Activated naive CD4-positive, alpha-beta T cell treated with anti-CD3 and anti-CD28 coated beads, Interleukin-2, amount 10 ng/mL, durations not matched to agents 7 days and 5 days (primary cell): ENCODE measurements around the gene SDK1.

Experiments
- CTCF ChIA-PET: fragments of 350-600 bp; sonication (Branson Sonifier 250); formaldehyde crosslinking; loops from one replicate; lab custom pipeline; 2021; ENCODE audit warnings: antibody characterized with exemption; lab: Charles Lee
- DNase-seq: peaks from one replicate; pipeline ENCODE4 v3.0.0-alpha.2; 2020
- H3K27ac Mint-ChIP-seq: one replicate; pipeline ENCODE4 v1.8.0; 2021; ENCODE audit warnings: mild to moderate bottlenecking, moderate library complexity, mixed read lengths
- H3K27me3 Mint-ChIP-seq: one replicate; pipeline ENCODE4 v1.8.0; 2021; ENCODE audit warnings: mild to moderate bottlenecking, mixed read lengths
- H3K36me3 Mint-ChIP-seq: one replicate; pipeline ENCODE4 v1.8.0; 2021; ENCODE audit warnings: mixed read lengths
- H3K4me1 Mint-ChIP-seq: one replicate; pipeline ENCODE4 v1.8.0; 2021; ENCODE audit warnings: mixed read lengths
- H3K4me3 Mint-ChIP-seq: one replicate; pipeline ENCODE4 v1.8.0; 2021; ENCODE audit warnings: mild to moderate bottlenecking, moderate library complexity, mixed read lengths
- H3K9me3 Mint-ChIP-seq: one replicate; pipeline ENCODE4 v1.8.0; 2021; ENCODE audit warnings: mixed read lengths

The SDK1 gene

GRCh38 chr7:4134204-4134603 lies 833.2 kb downstream of the SDK1 start:
- no peaks in the 10 kb centered on the region for H3K27me3 Mint-ChIP-seq
- no peaks in the 10 kb centered on the region for H3K9me3 Mint-ChIP-seq
- H3K4me3 Mint-ChIP-seq: no peak overlapping the region
- CTCF ChIA-PET: no interaction called here
- no peak overlapping the region for H3K27ac Mint-ChIP-seq
- H3K36me3 Mint-ChIP-seq: no peaks in the 10 kb centered on the region
- DNase-seq: no peak
- H3K4me1 Mint-ChIP-seq: no peaks in the 10 kb centered on the region

GRCh38 chr7:4134631-4135030 lies 833.6 kb downstream of the SDK1 start:
- H3K36me3 Mint-ChIP-seq: no peaks in the 10 kb centered on the region
- H3K4me1 Mint-ChIP-seq: no peaks in the 10 kb centered on the region
- no peak for DNase-seq
- CTCF ChIA-PET: no interaction called here
- H3K27me3 Mint-ChIP-seq: no peaks in the 10 kb centered on the region
- H3K9me3 Mint-ChIP-seq: no peaks in the 10 kb centered on the region
- no peak overlapping the region for H3K27ac Mint-ChIP-seq
- no peak overlapping the region for H3K4me3 Mint-ChIP-seq

- Mint-ChIP-seq H3K36me3 (no peaks in the 10 kb centered on the region), H3K4me3 (no peak overlapping the region), H3K27me3 (no peaks in the 10 kb centered on the region), H3K9me3 (no peaks in the 10 kb centered on the region), H3K4me1 (no peaks in the 10 kb centered on the region), H3K27ac (no peak overlapping the region)
- CTCF ChIA-PET: no interaction called here
- DNase-seq: no peak
Observed at GRCh38 chr7:4135301-4135700, 834.2 kb downstream of the SDK1 start.

- Mint-ChIP-seq H3K9me3 (no peaks in the 10 kb centered on the region), H3K4me3 (no peak overlapping the region), H3K27me3 (no peaks in the 10 kb centered on the region), H3K36me3 (no peaks in the 10 kb centered on the region), H3K27ac (no peak overlapping the region), H3K4me1 (no peaks in the 10 kb centered on the region)
- CTCF ChIA-PET: no interaction called here
- DNase-seq: no peak
Observed at GRCh38 chr7:4136036-4136435, 835.0 kb downstream of the SDK1 start.

GRCh38 chr7:4136501-4137110 lies 835.6 kb downstream of the SDK1 start:
- no peaks in the 10 kb centered on the region for H3K9me3 Mint-ChIP-seq
- DNase-seq: no peak

GRCh38 chr7:4137552-4137951 lies 836.5 kb downstream of the SDK1 start:
- DNase-seq: no peak
- CTCF ChIA-PET: no interaction called here
- H3K4me3 Mint-ChIP-seq: no peak overlapping the region
- no peaks in the 10 kb centered on the region for H3K27me3 Mint-ChIP-seq
- H3K27ac Mint-ChIP-seq: no peak overlapping the region
- no peaks in the 10 kb centered on the region for H3K36me3 Mint-ChIP-seq
- H3K9me3 Mint-ChIP-seq: no peaks in the 10 kb centered on the region
- H3K4me1 Mint-ChIP-seq: no peaks in the 10 kb centered on the region

More at GRCh38 chr7:4136501-4137110, 835.6 kb downstream of the SDK1 start:
- Mint-ChIP-seq H3K27ac (no peak overlapping the region), H3K27me3 (no peaks in the 10 kb centered on the region), H3K36me3 (no peaks in the 10 kb centered on the region), H3K4me3 (no peak overlapping the region), H3K4me1 (no peaks in the 10 kb centered on the region)
- CTCF ChIA-PET: no interaction called here

GRCh38 chr7:4138866-4139265 lies 837.8 kb downstream of the SDK1 start:
- no peaks in the 10 kb centered on the region for H3K27me3 Mint-ChIP-seq
- no peak overlapping the region for H3K4me3 Mint-ChIP-seq
- CTCF ChIA-PET: no interaction called here
- DNase-seq: no peak
- H3K36me3 Mint-ChIP-seq: no peaks in the 10 kb centered on the region
- H3K9me3 Mint-ChIP-seq: no peaks in the 10 kb centered on the region
- no peaks in the 10 kb centered on the region for H3K4me1 Mint-ChIP-seq
- H3K27ac Mint-ChIP-seq: no peak overlapping the region

GRCh38 chr7:4139656-4140625 lies 838.9 kb downstream of the SDK1 start:
- CTCF ChIA-PET: no interaction called here
- Mint-ChIP-seq H3K27ac (no peak overlapping the region), H3K9me3 (no peaks in the 10 kb centered on the region), H3K4me3 (no peak overlapping the region), H3K36me3 (no peaks in the 10 kb centered on the region), H3K4me1 (no peaks in the 10 kb centered on the region), H3K27me3 (peaks cover 8% of the 10 kb centered on the region)
- DNase-seq: no peak

GRCh38 chr7:4140933-4141332 lies 839.9 kb downstream of the SDK1 start:
- no peak for DNase-seq
- Mint-ChIP-seq H3K27me3 (peaks cover 14% of the 10 kb centered on the region), H3K27ac (no peak overlapping the region), H3K4me1 (no peaks in the 10 kb centered on the region), H3K9me3 (no peaks in the 10 kb centered on the region), H3K4me3 (no peak overlapping the region), H3K36me3 (no peaks in the 10 kb centered on the region)
- CTCF ChIA-PET: no interaction called here

- no peak for DNase-seq
- no peaks in the 10 kb centered on the region for H3K9me3 Mint-ChIP-seq
- no peak overlapping the region for H3K27ac Mint-ChIP-seq
- H3K27me3 Mint-ChIP-seq: peaks cover 18% of the 10 kb centered on the region
- H3K4me3 Mint-ChIP-seq: no peak overlapping the region
- H3K4me1 Mint-ChIP-seq: no peaks in the 10 kb centered on the region
- CTCF ChIA-PET: no interaction called here
- H3K36me3 Mint-ChIP-seq: no peaks in the 10 kb centered on the region
Observed at GRCh38 chr7:4143006-4143405, 842.0 kb downstream of the SDK1 start.

GRCh38 chr7:4143511-4144171 lies 842.6 kb downstream of the SDK1 start:
- H3K9me3 Mint-ChIP-seq: no peaks in the 10 kb centered on the region
- CTCF ChIA-PET: no interaction called here

GRCh38 chr7:4144172-4144701 lies 843.2 kb downstream of the SDK1 start:
- Mint-ChIP-seq H3K9me3 (no peaks in the 10 kb centered on the region), H3K36me3 (no peaks in the 10 kb centered on the region), H3K4me3 (no peak overlapping the region), H3K4me1 (no peaks in the 10 kb centered on the region), H3K27ac (no peak overlapping the region), H3K27me3 (peaks cover 18% of the 10 kb centered on the region)
- DNase-seq: no peak
- CTCF ChIA-PET: no interaction called here

More at GRCh38 chr7:4143511-4144171, 842.6 kb downstream of the SDK1 start:
- no peaks in the 10 kb centered on the region for H3K36me3 Mint-ChIP-seq
- no peak for DNase-seq
- H3K4me3 Mint-ChIP-seq: no peak overlapping the region
- H3K27me3 Mint-ChIP-seq: peaks cover 18% of the 10 kb centered on the region
- H3K4me1 Mint-ChIP-seq: no peaks in the 10 kb centered on the region
- H3K27ac Mint-ChIP-seq: no peak overlapping the region

- H3K4me1 Mint-ChIP-seq: no peaks in the 10 kb centered on the region
- H3K27me3 Mint-ChIP-seq: peaks cover 18% of the 10 kb centered on the region
- no peak overlapping the region for H3K27ac Mint-ChIP-seq
- DNase-seq: peak; percentile 17
- H3K9me3 Mint-ChIP-seq: no peaks in the 10 kb centered on the region
- CTCF ChIA-PET: no interaction called here
- no peaks in the 10 kb centered on the region for H3K36me3 Mint-ChIP-seq
- H3K4me3 Mint-ChIP-seq: no peak overlapping the region
Observed at GRCh38 chr7:4144811-4145510, 843.9 kb downstream of the SDK1 start.

- Mint-ChIP-seq H3K36me3 (no peaks in the 10 kb centered on the region), H3K27me3 (peaks cover 18% of the 10 kb centered on the region), H3K9me3 (no peaks in the 10 kb centered on the region), H3K4me1 (no peaks in the 10 kb centered on the region), H3K4me3 (no peak overlapping the region), H3K27ac (no peak overlapping the region)
- no peak for DNase-seq
- CTCF ChIA-PET: no interaction called here
Observed at GRCh38 chr7:4145576-4145975, 844.5 kb downstream of the SDK1 start.
